Measurements from ENCODE around the gene DHRS4.

Gene DHRS4

DNA sequence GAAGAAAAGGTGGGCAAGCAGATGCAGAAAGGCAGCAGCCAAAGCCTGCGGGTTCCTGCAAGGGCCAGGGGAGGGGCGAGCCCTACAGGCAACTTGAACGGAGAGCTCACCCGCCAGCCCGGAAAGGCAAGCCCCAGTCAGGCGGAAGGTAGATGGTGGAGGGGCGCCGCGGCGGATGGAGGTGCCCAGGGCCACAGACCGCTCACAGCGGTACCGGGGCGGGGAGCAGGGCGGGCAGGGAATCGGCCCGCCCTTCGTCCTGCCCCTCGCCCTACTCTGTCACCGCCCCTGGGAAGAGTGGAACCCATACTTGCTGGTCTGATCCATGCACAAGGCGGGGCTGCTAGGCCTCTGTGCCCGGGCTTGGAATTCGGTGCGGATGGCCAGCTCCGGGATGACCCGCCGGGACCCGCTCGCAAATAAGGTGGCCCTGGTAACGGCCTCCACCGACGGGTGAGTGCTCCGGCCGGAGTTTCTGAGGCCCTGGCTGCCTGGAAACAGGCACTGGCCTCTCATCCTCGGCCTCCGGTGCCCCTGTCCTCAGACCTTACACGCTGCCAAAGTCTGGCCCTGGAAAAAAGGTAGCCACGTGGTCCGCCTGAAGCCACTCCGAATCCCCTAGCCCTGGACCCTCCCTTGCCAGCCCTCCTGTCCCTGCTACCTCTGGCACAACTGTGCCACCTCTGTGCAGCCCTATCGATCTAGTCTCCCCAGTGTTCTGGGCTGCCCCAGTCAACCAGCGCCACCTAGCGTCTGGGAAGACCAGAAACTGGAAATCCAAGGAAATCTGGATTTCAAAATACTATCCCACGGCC, at the start of gene DHRS4:
Gene DHRS4, plus strand, starts transcription at position 307 of the 815 bp plus-strand sequence. Its CDS starts 19 bp downstream, at position 326.
- peak; percentile 89 for DNase-seq (ENCODE audit: low spot score)

DNA sequence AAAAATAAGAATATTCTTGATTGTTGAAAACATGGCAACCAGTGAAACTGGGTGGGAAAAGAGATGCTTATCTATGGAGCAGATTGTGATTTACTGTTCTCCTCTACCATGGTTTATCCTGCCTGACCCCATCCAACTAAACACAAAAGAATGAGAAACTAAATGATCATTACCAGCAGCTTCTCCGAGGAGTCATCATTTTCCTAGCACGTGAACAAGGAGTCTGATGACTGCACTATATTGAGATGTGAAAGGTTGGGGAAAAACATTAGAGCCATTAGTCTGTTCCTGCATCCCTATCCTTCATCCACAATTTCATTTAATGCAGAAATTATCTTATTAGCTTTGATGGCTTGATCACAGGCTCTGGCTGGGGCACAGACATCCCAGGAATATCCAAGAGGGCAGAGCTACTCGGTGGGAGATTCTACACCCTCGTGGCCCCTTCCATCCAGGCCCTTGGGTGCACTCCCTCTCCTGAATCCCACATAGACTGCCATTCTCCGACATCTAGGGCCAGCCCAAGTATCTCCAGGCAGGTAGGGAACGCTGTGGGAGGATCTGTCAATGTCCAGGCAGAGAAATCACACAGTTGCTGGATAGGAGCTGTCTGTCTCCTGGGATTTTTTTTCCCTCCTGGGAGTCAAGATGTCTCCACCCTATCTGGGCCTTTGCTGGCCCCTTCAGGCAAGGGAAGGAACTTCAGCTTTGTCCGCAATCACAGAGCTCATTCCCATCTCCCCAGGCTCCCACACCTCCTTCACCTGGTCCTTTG, 43.3 kb upstream of the DHRS4 start:
- peak; percentile 86 for DNase-seq (ENCODE audit: low spot score)

DNA sequence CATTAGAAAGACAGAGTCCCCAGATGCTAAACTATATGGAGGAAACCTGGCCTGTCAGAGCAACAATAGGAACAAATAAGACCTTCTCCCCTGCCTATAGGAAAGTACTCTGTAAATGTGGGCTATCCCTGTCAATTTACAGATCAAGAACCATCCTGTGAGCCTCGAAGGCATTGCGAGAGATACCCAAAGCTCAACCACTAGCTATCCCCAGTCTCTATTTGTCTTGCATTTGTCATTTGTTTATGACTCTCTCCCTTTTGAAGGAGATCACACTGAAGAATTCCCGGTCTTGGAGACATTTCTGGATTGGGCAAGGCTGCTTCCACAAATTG, 42.7 kb upstream of the DHRS4 start:
- DNase-seq (ENCODE audit: low spot score), result no peak

DNA sequence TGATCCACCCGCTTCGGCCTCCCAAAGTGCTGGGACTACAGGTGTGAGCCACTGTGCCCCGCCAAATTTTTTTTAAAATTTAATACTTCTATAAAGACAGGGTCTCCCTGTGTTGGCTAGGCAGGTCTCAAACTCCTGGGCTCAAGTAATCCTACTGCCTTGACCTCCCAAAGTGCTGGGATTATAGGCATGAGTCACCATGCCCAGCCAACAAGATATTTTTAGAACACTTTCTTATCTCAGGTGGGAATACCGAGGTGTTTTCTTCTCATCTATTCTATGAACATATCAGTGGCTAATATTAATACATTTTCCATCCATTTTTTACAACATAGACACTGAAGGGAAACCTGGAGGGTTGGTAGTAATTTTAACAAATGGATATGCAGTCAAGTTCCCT, 38.0 kb upstream of the DHRS4 start:
- DNase-seq (ENCODE audit: low spot score), result no peak

DNA sequence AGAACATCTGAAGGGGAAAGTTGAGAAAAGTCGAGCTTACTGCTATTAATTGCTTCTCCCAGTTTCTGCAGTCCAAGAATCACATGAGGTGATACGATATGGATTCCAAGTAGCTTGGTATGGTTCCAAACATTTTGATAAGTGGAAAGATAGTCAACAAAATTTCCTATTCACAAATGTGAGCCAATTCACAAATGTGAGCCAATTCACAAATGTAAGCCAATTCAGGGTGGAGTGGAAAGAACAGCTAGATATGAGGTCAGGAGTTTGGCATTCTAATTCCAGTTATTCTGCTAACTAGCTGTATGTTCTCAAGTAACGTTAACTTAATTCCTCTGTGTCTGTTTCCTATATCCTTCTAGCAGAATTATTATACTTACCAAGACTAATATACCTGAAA, 37.6 kb upstream of the DHRS4 start:
- no peak for DNase-seq (ENCODE audit: low spot score)

GRCh38 chr14:23916446-23916845, 37.1 kb upstream of the DHRS4 start:
- no peak for DNase-seq (ENCODE audit: low spot score)

DNA sequence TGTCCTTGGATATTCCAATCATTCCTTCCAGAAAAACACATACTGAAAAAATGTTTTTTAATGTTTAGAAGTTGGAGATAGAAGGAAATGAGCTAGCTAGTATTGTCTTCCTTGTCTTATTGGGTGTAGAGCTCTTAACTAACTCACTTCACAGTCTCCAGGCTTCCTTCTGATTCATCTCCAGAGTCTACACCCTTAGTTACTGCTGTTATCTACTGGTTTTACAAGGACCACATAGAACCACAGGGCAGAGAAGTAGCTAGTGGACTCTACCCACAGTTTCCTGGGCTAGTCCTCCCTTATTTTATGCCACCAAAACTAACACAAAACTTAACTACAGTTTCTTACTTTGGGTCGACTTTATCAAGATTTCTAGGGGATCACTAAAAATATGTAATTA, 31.0 kb upstream of the DHRS4 start:
- DNase-seq (ENCODE audit: low spot score), result no peak

GRCh38 chr14:23925523-23926075, 28.0 kb upstream of the DHRS4 start:
- DNase-seq (ENCODE audit: low spot score), result no peak

DNA sequence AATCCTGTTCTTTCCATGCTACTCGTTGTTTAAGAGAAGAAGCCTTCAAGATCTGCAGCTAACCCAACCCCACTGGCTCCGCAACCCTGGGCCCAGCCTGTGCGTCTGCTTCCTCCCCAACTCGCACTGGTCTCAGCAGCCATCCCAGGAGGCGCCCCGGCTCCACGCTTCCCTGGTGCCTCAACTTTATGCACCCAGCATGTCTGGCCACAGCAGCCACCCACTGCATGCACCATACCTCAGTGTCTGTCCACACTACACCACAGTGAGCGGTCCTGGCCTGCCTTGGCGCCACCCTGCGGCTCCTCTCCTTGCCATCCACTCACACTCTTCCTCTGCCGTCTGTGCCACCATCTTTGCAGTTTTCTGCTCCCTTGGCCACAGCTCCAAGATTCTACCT, 27.0 kb upstream of the DHRS4 start:
- DNase-seq (ENCODE audit: low spot score), result no peak

- no peak for DNase-seq (ENCODE audit: low spot score)
Measured at GRCh38 chr14:23929136-23929535, 24.4 kb upstream of the DHRS4 start.

- DNase-seq (ENCODE audit: low spot score), result peak; percentile 87
Measured at GRCh38 chr14:23929822-23930294, 23.7 kb upstream of the DHRS4 start.

DNA sequence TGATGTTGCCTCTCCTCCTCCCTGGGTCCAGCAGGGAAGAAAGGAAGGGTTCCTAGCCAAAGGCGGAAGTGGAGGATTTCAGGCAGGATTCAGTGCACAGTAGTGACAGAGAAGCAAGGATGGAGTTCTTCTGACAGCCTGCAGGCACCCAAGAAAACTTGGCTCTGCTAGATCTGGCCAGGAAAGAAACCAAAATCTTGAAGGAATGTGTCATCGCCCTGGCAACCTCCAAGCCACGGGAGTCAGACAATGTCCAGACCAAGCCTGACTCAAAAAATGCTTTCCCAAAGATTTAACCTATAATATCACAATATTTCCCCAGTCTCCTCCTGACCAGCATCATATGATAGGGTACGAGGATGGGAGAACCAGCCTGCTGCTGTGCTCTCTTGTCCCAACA, 22.8 kb upstream of the DHRS4 start:
- no peak for DNase-seq (ENCODE audit: low spot score)

DNA sequence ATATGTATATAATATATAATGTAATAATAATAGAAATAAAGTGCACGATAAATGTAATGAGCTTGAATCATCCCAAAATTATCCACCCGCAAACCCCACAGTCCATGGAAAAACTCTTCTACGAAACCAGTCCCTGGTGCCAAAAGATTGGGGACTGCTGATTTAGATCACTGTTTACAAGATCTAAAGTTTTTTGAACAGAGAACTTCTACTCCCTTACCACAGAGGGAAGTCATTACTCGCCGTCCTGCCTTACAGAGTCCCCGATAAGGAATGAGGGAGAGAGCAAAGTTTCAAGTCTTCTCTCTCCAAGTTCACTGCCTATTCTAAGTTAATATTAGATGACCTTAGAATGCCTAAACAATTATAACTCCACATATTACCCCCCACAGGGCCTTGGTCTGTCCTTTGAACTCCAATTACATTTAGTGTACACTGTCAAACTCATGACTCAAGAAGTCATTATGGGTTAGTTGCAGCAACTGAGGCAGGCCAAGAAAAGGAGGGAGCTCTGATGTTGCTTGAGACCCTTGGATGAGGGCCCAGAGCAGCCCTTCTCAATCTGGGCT, 21.8 kb upstream of the DHRS4 start:
- DNase-seq (ENCODE audit: low spot score), result no peak

GRCh38 chr14:23932639-23933038, 20.9 kb upstream of the DHRS4 start:
- DNase-seq (ENCODE audit: low spot score), result no peak

- no peak for DNase-seq (ENCODE audit: low spot score)
Measured at GRCh38 chr14:23933108-23933741, 20.3 kb upstream of the DHRS4 start.

DNA sequence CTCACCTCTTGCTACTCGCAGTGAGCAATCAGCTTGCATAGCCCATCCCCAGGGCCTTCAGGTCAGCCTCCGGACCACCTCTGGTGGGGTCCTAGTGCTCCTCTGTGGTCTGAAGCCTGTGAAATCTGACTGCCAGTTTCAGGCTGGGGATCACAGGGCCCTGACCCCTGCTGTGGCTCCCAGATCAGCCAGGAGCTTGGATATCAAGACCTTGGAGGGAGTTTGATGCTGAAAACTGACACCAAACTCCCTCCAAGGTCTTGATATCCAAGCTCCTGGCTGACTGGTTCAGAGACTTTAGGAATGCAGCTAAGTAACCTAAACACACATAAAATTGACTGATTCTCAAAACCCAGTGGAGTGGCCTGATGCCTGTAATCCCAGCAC, 19.8 kb upstream of the DHRS4 start:
- DNase-seq (ENCODE audit: low spot score), result no peak

DNA sequence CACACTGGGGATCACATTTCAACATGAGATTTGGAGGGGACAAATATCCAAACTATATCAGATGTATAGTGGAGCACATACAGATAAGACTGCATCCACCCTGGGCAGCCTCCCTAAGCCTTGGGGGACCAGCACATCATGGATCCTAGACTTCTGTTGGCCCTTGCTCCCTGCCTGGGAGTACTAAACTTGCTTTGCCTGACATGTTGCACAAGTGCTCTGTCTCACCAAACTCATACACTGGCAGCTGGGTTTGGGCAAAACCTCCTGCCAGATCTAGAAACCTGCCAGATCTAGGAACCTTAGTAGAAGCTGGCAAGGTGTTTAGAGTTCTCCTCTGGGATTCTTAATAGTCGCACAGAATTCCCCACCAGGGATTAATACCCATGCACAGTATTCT, 18.4 kb upstream of the DHRS4 start:
- no peak for DNase-seq (ENCODE audit: low spot score)

DNA sequence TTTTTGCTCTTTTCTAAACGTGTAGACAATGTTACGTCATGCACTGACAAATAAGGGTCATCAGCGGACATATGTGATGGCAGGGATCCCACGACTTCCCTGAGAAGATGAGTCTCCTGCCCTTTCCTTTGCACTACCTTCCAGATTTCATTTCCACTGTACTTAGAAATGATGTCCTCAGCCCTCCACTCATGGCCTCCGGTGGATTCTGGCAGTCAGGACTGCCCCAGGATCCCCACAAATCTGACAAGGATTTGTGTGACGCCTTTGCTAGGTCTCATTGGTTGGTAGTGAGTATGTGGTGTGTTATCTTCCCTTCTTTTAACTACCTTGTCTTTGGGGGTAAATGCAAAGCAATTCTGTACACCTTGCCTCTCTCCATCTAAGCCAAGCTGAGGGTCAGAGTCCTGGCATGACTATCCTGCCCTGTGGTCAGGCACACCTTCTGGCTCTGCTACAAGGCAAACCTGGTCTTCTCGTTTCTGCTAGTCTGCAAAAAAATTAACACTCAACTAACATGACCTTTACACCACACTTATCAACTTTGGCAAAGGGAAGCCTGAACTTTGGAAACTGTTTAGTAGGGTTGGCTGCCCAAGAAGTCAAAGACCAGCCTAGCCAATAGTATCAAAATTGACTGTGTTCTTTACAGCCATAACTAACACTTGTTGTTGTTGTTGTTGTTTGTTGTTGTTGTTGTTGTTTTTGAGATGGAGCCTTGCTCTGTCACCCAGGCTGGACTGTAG, 17.3 kb upstream of the DHRS4 start:
- DNase-seq (ENCODE audit: low spot score), result no peak

GRCh38 chr14:23937203-23937602, 16.4 kb upstream of the DHRS4 start:
- no peak for DNase-seq (ENCODE audit: low spot score)

DNA sequence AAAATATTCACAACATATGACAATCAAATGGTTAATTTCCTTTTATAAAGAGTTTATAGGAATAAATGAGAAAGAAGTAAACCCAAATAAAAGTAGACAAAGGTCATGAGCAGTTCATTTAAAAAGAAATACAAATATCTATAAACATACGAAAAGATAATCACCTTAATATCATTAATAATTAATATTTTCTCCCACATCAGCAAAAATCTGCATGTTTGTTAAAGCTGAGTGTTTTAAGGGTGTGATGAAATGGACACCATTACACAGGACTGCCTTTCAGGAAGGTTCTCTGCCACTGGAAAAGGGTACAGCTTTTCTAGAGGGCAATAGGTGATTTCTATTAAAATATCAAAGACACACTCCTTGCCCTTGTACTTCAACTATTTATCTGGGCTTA, 14.7 kb upstream of the DHRS4 start:
- no peak for DNase-seq (ENCODE audit: low spot score)

DNA sequence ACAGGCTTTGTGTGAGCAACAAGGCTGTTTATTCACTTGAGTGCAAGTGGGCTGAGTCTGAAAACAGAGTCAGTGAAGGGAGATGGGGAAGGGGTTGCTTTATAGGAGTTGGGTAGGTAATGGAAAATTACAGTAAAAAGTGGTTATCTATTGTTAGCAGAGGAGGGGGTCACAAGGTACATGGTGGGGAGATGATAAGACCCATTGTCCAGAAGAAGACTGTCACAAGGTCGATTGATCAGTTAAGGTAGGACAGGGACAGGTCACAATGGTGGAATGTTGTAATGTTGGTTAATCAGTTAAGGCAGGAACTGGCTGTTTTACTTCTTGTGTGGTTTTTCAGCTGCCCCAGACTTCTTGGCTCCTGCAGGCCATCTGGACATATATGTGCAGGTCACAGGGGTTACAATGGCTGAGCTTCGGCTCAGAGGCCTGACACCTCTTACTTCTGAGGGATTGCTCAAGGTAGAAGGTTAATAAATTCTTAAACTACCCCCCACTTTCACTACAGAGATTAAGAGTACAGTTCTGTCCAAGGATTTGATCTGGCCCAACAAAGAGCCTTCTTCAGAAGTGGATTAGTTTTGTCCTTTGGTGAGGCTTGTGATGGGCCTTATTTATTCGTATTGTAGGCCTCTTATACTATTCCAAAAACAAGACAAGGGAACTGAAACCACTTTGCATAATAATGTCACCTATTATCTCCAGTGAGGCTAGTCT, 13.8 kb upstream of the DHRS4 start:
- no peak for DNase-seq (ENCODE audit: low spot score)
